Calu3 (cell line): ENCODE measurements around the gene OBI1. TPM values are rescaled to one million over a fixed set of nuclear protein-coding genes. Genes with fewer than 3 reads are reported as not detected.

Source experiments
- BruUV-seq: library from RNA; stranded (reverse); fragments of 400-500 nt; replicated peaks from 2 replicates; lab custom pipeline; 2021; lab: Mats Ljungman, UMichigan
- CTCF ChIA-PET: fragments of 300-600 bp; sonication (Branson Sonifier 250); formaldehyde crosslinking; loops from one replicate; lab custom pipeline; 2022; ENCODE audit warnings: antibody characterized with exemption; lab: Charles Lee
- DNase-seq: peaks from one replicate; pipeline ENCODE4 v3.0.0; 2022
- H3K27ac Mint-ChIP-seq: one replicate; pipeline ENCODE4 v1.8.0; 2022; ENCODE audit warnings: mixed read lengths; ENCODE audit not compliant: unreplicated experiment
- H3K27me3 Mint-ChIP-seq: one replicate; pipeline ENCODE4 v1.8.0; 2022; ENCODE audit warnings: mixed read lengths; ENCODE audit not compliant: unreplicated experiment
- H3K36me3 Mint-ChIP-seq: one replicate; pipeline ENCODE4 v1.8.0; 2022; ENCODE audit warnings: mild to moderate bottlenecking, moderate library complexity, mixed read lengths; ENCODE audit not compliant: insufficient read depth, unreplicated experiment
- H3K4me1 Mint-ChIP-seq: one replicate; pipeline ENCODE4 v1.8.0; 2022; ENCODE audit warnings: mild to moderate bottlenecking, low read depth, mixed read lengths; ENCODE audit not compliant: unreplicated experiment
- H3K4me3 Mint-ChIP-seq: one replicate; pipeline ENCODE4 v1.8.0; 2022; ENCODE audit warnings: mild to moderate bottlenecking, low read depth, moderate library complexity, mixed read lengths; ENCODE audit not compliant: unreplicated experiment
- H3K9me3 Mint-ChIP-seq: one replicate; pipeline ENCODE4 v1.8.0; 2022; ENCODE audit warnings: low read depth, mixed read lengths; ENCODE audit not compliant: unreplicated experiment
- CTCF ChIP-seq: fragments of 200-600 bp; IDR thresholded peaks from one replicate; pipeline ENCODE4 v1.8.0; 2022; ENCODE audit warnings: antibody characterized with exemption; ENCODE audit not compliant: unreplicated experiment
- intact Hi-C: fragments of 100-400 bp; cut with micrococcal nuclease; formaldehyde crosslinking; loops from one replicate; pipeline ENCODE4 v1.10.0; 2022; ENCODE audit not compliant: unreplicated experiment
- total RNA-seq: library from RNA; stranded (reverse); gene quantifications from 2 replicates; pipeline ENCODE4 v1.2.3, GENCODE V29; 2022

Gene OBI1
- total RNA-seq, 1 experiment from 2014 or later, result 5.9 TPM

GRCh38 chr13:78638216-78638615 lies 20.7 kb downstream of the OBI1 start:
- no peak for DNase-seq
- TF ChIP-seq CTCF, result no peak
- Mint-ChIP-seq H3K4me1 (no peaks in the 10 kb centered on the region), H3K4me3 (no peak overlapping the region), H3K27me3 (no peaks in the 10 kb centered on the region), H3K27ac (no peak overlapping the region), H3K9me3 (no peaks in the 10 kb centered on the region), H3K36me3 (no peaks in the 10 kb centered on the region)
- CTCF ChIA-PET, result no interaction called here
- no TSS peak for BruUV-seq
- intact Hi-C loops, result no loop called here

- intact Hi-C loops, result no loop called here
Observed at GRCh38 chr13:78636495-78636894, 22.5 kb downstream of the OBI1 start.

GRCh38 chr13:78632996-78633395 lies 26.0 kb downstream of the OBI1 start:
- intact Hi-C loops, result no loop called here

More at GRCh38 chr13:78636495-78636894, 22.5 kb downstream of the OBI1 start:
- no peak overlapping the region for H3K4me3 Mint-ChIP-seq
- H3K9me3 Mint-ChIP-seq, result no peaks in the 10 kb centered on the region
- BruUV-seq, result no TSS peak
- no peaks in the 10 kb centered on the region for H3K4me1 Mint-ChIP-seq
- CTCF ChIA-PET, result no interaction called here
- H3K27me3 Mint-ChIP-seq, result no peaks in the 10 kb centered on the region
- no peak for TF ChIP-seq CTCF
- no peak for DNase-seq
- H3K36me3 Mint-ChIP-seq, result no peaks in the 10 kb centered on the region
- H3K27ac Mint-ChIP-seq, result no peak overlapping the region

GRCh38 chr13:78631077-78631476 lies 27.9 kb downstream of the OBI1 start:
- no peak for DNase-seq
- CTCF ChIA-PET, result no interaction called here

More at GRCh38 chr13:78632996-78633395, 26.0 kb downstream of the OBI1 start:
- DNase-seq, result no peak
- TF ChIP-seq CTCF, result no peak
- H3K4me1 Mint-ChIP-seq, result no peaks in the 10 kb centered on the region
- H3K36me3 Mint-ChIP-seq, result no peaks in the 10 kb centered on the region
- BruUV-seq, result no TSS peak
- no peaks in the 10 kb centered on the region for H3K9me3 Mint-ChIP-seq
- H3K27me3 Mint-ChIP-seq, result no peaks in the 10 kb centered on the region
- CTCF ChIA-PET, result no interaction called here
- no peak overlapping the region for H3K27ac Mint-ChIP-seq
- H3K4me3 Mint-ChIP-seq, result no peak overlapping the region

More at GRCh38 chr13:78631077-78631476, 27.9 kb downstream of the OBI1 start:
- intact Hi-C loops, result no loop called here
- Mint-ChIP-seq H3K4me1 (no peaks in the 10 kb centered on the region), H3K36me3 (no peaks in the 10 kb centered on the region), H3K9me3 (no peaks in the 10 kb centered on the region), H3K27me3 (no peaks in the 10 kb centered on the region), H3K27ac (no peak overlapping the region), H3K4me3 (no peak overlapping the region)
- BruUV-seq, result no TSS peak
- TF ChIP-seq CTCF, result no peak
